ENCODE data around the gene ACP4.
A peak's percentile ranks its signal among the peaks of the same experiment; 100 is the strongest.
"Not testable (repeated sequence)": the region's sequence is repeated elsewhere in the genome, so short reads cannot be mapped to it uniquely, and the experiment has no call there.

Gene ACP4

GRCh38 chr19:50777830-50778303 is 12.3 kb upstream of the ACP4 start:
- DNase-seq, result peak; percentile 14 to 69

- no peak for DNase-seq
Observed at GRCh38 chr19:50778906-50779430, 11.2 kb upstream of the ACP4 start.

- no peak for DNase-seq
Observed at GRCh38 chr19:50779504-50780457, 10.4 kb upstream of the ACP4 start.

- no peak for DNase-seq
Observed at GRCh38 chr19:50780753-50781435, 9.3 kb upstream of the ACP4 start.

GRCh38 chr19:50783848-50784152 is 6.4 kb upstream of the ACP4 start:
- not testable (repeated sequence) for DNase-seq

- no peak for DNase-seq
Observed at GRCh38 chr19:50784710-50785109, 5.5 kb upstream of the ACP4 start.

- no peak for DNase-seq
Observed at GRCh38 chr19:50785329-50785728, 4.9 kb upstream of the ACP4 start.

- no peak for DNase-seq
Observed at GRCh38 chr19:50790922-50791467, 780 bp downstream of the ACP4 start.

- no peak for DNase-seq
Observed at GRCh38 chr19:50791594-50792271, 1.5 kb downstream of the ACP4 start.

GRCh38 chr19:50792272-50793250 is 2.3 kb downstream of the ACP4 start:
- DNase-seq, result no peak

- no peak for DNase-seq
Observed at GRCh38 chr19:50793558-50794065, 3.4 kb downstream of the ACP4 start.

GRCh38 chr19:50794074-50794875 is 4.1 kb downstream of the ACP4 start:
- no peak for DNase-seq

GRCh38 chr19:50794876-50795663 is 4.9 kb downstream of the ACP4 start:
- DNase-seq, result no peak

GRCh38 chr19:50795664-50796073 is 5.5 kb downstream of the ACP4 start:
- no peak for DNase-seq

- no peak for DNase-seq
Observed at GRCh38 chr19:50796128-50796633, 6.0 kb downstream of the ACP4 start.

- no peak for DNase-seq
Observed at GRCh38 chr19:50796634-50797428, 6.6 kb downstream of the ACP4 start.

- no peak for DNase-seq
Observed at GRCh38 chr19:50797429-50797780, 7.2 kb downstream of the ACP4 start.

Measured in inflammatory macrophage (primary cell).